SU-DHL-6 (cell line): Measurements from ENCODE around the gene ADA.

Source experiments
- H2AFZ ChIP-seq: fragments of 200-600 bp; sonication (generic); 2 replicates; pipeline ENCODE4 v1.6.1; 2014; ENCODE audit warnings: low read depth, mild to moderate bottlenecking, moderate library complexity, mixed read lengths, antibody characterized with exemption, low read length; ENCODE audit not compliant: severe bottlenecking
- H3F3A ChIP-seq: fragments of 200-600 bp; shearing (Covaris generic); 2 replicates; pipeline ENCODE4 v1.6.0; 2016; ENCODE audit warnings: antibody characterized with exemption, mild to moderate bottlenecking; ENCODE audit not compliant: insufficient read depth
- H3K27ac ChIP-seq: fragments of 200-600 bp; sonication (generic); 2 replicates; pipeline ENCODE4 v1.5.1; 2016; ENCODE audit warnings: low read depth, mild to moderate bottlenecking, low read length, moderate library complexity, mixed read lengths
- H3K27me3 ChIP-seq: fragments of 200-600 bp; sonication (generic), shearing (Covaris generic); 2 replicates; pipeline ENCODE4 v1.6.0; 2014; ENCODE audit warnings: mild to moderate bottlenecking, low read length
- H3K36me3 ChIP-seq: fragments of 200-600 bp; sonication (generic); 2 replicates; pipeline ENCODE4 v1.6.1; 2014; ENCODE audit warnings: mild to moderate bottlenecking, low read length, mixed read lengths
- H3K4me2 ChIP-seq: fragments of 300-600, 200-600 bp; shearing (Covaris generic), sonication (generic); 2 replicates; pipeline ENCODE4 v1.6.0; 2014; ENCODE audit warnings: low read length, low read depth, mild to moderate bottlenecking; ENCODE audit not compliant: poor library complexity, severe bottlenecking
- H3K4me3 ChIP-seq: fragments of 200-600 bp; sonication (generic); 2 replicates; pipeline ENCODE4 v1.5.1; 2014; ENCODE audit warnings: antibody characterized with exemption, low read length, mild to moderate bottlenecking, mixed read lengths; ENCODE audit not compliant: insufficient read depth, poor library complexity, severe bottlenecking
- H3K79me2 ChIP-seq: fragments of 200-600 bp; sonication (generic); 2 replicates; pipeline ENCODE4 v1.6.1; 2014; ENCODE audit warnings: mild to moderate bottlenecking, low read length, moderate library complexity; ENCODE audit not compliant: insufficient read depth
- H3K9ac ChIP-seq: fragments of 200-600 bp; sonication (generic); 2 replicates; pipeline ENCODE4 v1.7.0; 2014; ENCODE audit warnings: mild to moderate bottlenecking, low read length
- H3K9me2 ChIP-seq: fragments of 200-600 bp; sonication (generic); replicated peaks from 2 replicates; pipeline ENCODE4 v1.6.1; 2014; ENCODE audit warnings: low read length; ENCODE audit not compliant: insufficient read depth
- H3K9me3 ChIP-seq: fragments of 200-600 bp; sonication (generic); 2 replicates; pipeline ENCODE4 v1.6.1; 2014; ENCODE audit warnings: low read length, mixed read lengths; ENCODE audit not compliant: insufficient read depth
- H4K20me1 ChIP-seq: fragments of 200-600 bp; sonication (generic); 2 replicates; pipeline ENCODE4 v1.6.1; 2014; ENCODE audit warnings: low read depth, mild to moderate bottlenecking, antibody characterized with exemption, low read length, moderate library complexity, mixed read lengths
- CTCF ChIP-seq: fragments of 200-600 bp; sonication (generic); IDR thresholded peaks from one replicate; pipeline ENCODE4 v1.5.1; 2017; ENCODE audit warnings: antibody characterized with exemption, mild to moderate bottlenecking, low read length, moderate library complexity; ENCODE audit not compliant: insufficient read depth, poor library complexity, severe bottlenecking
- EZH2phosphoT487 ChIP-seq: fragments of 200-600 bp; sonication (generic), shearing (Covaris generic); conservative IDR thresholded peaks from 2 replicates; pipeline ENCODE4 v1.6.1; 2018; ENCODE audit warnings: mild to moderate bottlenecking, antibody characterized with exemption, low read length, moderate library complexity, mixed read lengths

Gene ADA

DNA sequence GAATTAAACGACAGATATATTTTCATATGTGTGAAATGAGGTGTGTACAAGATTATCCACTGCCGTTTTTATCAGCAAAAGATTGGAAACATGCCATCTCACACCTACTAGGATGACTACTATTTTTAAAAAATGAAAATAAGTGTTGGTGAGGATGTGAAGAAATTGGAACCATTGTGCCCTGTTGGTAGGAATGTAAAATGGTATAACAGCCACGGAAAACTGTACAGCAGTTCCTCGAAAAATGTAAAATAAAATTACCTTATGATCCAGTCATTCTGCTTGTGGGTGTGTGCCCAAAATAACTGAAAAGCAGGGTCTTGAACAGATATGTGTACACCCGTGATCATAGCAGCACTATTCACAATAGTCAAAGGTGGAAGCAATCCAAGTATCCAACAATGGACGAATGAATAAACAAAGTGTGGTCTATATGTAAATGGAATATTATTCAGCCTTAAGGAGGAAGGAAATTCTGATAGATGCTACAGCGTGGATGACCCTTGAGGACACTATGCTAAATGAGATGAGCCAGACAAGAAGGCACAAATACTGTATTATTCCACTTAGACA lies 36.6 kb upstream of the ADA start:
- no peaks in the 10 kb centered on the region for H3K9me3 ChIP-seq
- H3K9ac ChIP-seq, result no peak overlapping the region
- no peaks in the 10 kb centered on the region for H3K9me2 ChIP-seq
- TF ChIP-seq CTCF, result no peak
- TF ChIP-seq EZH2phosphoT487, result no peak
- no peaks in the 10 kb centered on the region for H4K20me1 ChIP-seq
- no peaks in the 10 kb centered on the region for H3K36me3 ChIP-seq
- H3K4me2 ChIP-seq, result no peak overlapping the region
- no peak overlapping the region for H2AFZ ChIP-seq
- H3K4me3 ChIP-seq, result no peak overlapping the region
- no peaks in the 10 kb centered on the region for H3K27me3 ChIP-seq
- no peaks in the 10 kb centered on the region for H3F3A ChIP-seq
- no peak overlapping the region for H3K27ac ChIP-seq
- H3K79me2 ChIP-seq, result no peaks in the 10 kb centered on the region

- Histone ChIP-seq H3K79me2 (no peaks in the 10 kb centered on the region), H3F3A (no peaks in the 10 kb centered on the region), H2AFZ (no peak overlapping the region), H3K36me3 (no peaks in the 10 kb centered on the region), H3K9me2 (no peaks in the 10 kb centered on the region), H3K9ac (no peak overlapping the region), H3K4me3 (no peak overlapping the region), H3K9me3 (no peaks in the 10 kb centered on the region), H3K27me3 (no peaks in the 10 kb centered on the region), H3K27ac (no peak overlapping the region), H4K20me1 (no peaks in the 10 kb centered on the region), H3K4me2 (no peak overlapping the region)
- TF ChIP-seq EZH2phosphoT487 (no peak), CTCF (no peak)
Measured at GRCh38 chr20:44686934-44687333, 35.4 kb upstream of the ADA start.

GRCh38 chr20:44684047-44684967 lies 32.8 kb upstream of the ADA start:
- Histone ChIP-seq H3K9me3 (no peaks in the 10 kb centered on the region), H4K20me1 (no peaks in the 10 kb centered on the region), H3F3A (no peaks in the 10 kb centered on the region), H3K9me2 (no peaks in the 10 kb centered on the region), H3K27me3 (no peaks in the 10 kb centered on the region), H3K27ac (no peak overlapping the region), H3K4me2 (no peak overlapping the region), H3K36me3 (no peaks in the 10 kb centered on the region), H3K79me2 (no peaks in the 10 kb centered on the region), H3K9ac (no peak overlapping the region), H3K4me3 (no peak overlapping the region), H2AFZ (no peak overlapping the region)
- no peak for TF ChIP-seq CTCF
- no peak for TF ChIP-seq EZH2phosphoT487
